Panc1 (cell line): ENCODE results near the gene GRK3. TPM values are rescaled to one million over a fixed set of nuclear protein-coding genes. Genes with fewer than 3 reads are reported as not detected.

Experiments
- ATAC-seq: fragments of 200-7000 bp; cut with Tn5 transposase; 2 replicates; pipeline ENCODE4 v1.9.1; 2020; ENCODE audit warnings: mild to moderate bottlenecking, moderate library complexity
- BruUV-seq: library from RNA; stranded (reverse); fragments of 400-500 nt; replicated peaks from 2 replicates; lab custom pipeline; 2021; lab: Mats Ljungman, UMichigan
- CTCF ChIA-PET: fragments of 300-600 bp; sonication (Branson Sonifier 250); formaldehyde crosslinking; loops from one replicate; lab custom pipeline; 2022; ENCODE audit warnings: antibody characterized with exemption; lab: Charles Lee
- POLR2A ChIA-PET: fragments of 300-600 bp; sonication (Branson Sonifier 250); formaldehyde crosslinking; loops from one replicate; lab custom pipeline; 2022; ENCODE audit warnings: antibody characterized with exemption; lab: Charles Lee
- DNase-seq: peaks from one replicate; pipeline ENCODE4 v3.0.0-alpha.2; 2010; ENCODE audit warnings: low read depth, low spot score
- H3K27ac ChIP-seq: 2 replicates; pipeline ENCODE4 v1.5.1; 2011; ENCODE audit warnings: mild to moderate bottlenecking, low read length, inconsistent platforms
- H3K27me3 ChIP-seq: fragments of 200-500 bp; sonication (Bioruptor generic); 2 replicates; pipeline ENCODE4 v1.6.0; 2014; ENCODE audit warnings: low read length, inconsistent platforms; ENCODE audit not compliant: control insufficient read depth, insufficient read depth
- H3K36me3 ChIP-seq: fragments of 200-500 bp; sonication (Bioruptor generic); 2 replicates; pipeline ENCODE4 v1.5.1; 2014; ENCODE audit warnings: inconsistent platforms, mild to moderate bottlenecking, low read length, moderate library complexity; ENCODE audit not compliant: control insufficient read depth, insufficient read depth
- H3K4me1 ChIP-seq: 2 replicates; pipeline ENCODE4 v1.5.1; 2011; ENCODE audit warnings: inconsistent platforms, mild to moderate bottlenecking, low read length, moderate library complexity; ENCODE audit not compliant: control insufficient read depth, insufficient read depth
- H3K4me3 ChIP-seq, 2 experiments: 2 replicates each; pipeline ENCODE4 v1.5.1; 2011 to 2012; ENCODE audit warnings: low read depth in 2 of 2, low read length in 2 of 2, mild to moderate bottlenecking in 2 of 2, inconsistent platforms in 1 of 2, moderate library complexity in 1 of 2
- H3K9me3 ChIP-seq: fragments of 200-500 bp; sonication (Bioruptor generic); 2 replicates; pipeline ENCODE4 v1.5.1; 2014; ENCODE audit warnings: low read depth, mild to moderate bottlenecking, inconsistent platforms, low read length, moderate library complexity; ENCODE audit not compliant: control insufficient read depth, insufficient read depth
- CTCF ChIP-seq: fragments of 450-650 bp; IDR thresholded peaks from 2 replicates; pipeline ENCODE4 v1.5.1; 2017; ENCODE audit warnings: mild to moderate bottlenecking
- POLR2AphosphoS5 ChIP-seq: IDR thresholded peaks from 2 replicates; pipeline ENCODE4 v1.6.1; 2012; ENCODE audit warnings: mild to moderate bottlenecking, low read depth, low read length, moderate library complexity
- REST ChIP-seq, 2 experiments: IDR thresholded peaks; 2 replicates each; pipeline ENCODE4 v1.6.1; 2011 to 2012; ENCODE audit warnings: low read depth in 2 of 2, control low read depth in 1 of 2, low read length in 1 of 2, mild to moderate bottlenecking in 1 of 2, moderate library complexity in 1 of 2; ENCODE audit not compliant: insufficient read depth in 1 of 2
- SIN3A ChIP-seq: IDR thresholded peaks from 2 replicates; pipeline ENCODE4 v1.6.1; 2012; ENCODE audit warnings: low read depth, mild to moderate bottlenecking, low read length, moderate library complexity, borderline replicate concordance; ENCODE audit not compliant: insufficient read depth
- TCF7L2 ChIP-seq: IDR thresholded peaks from 2 replicates; pipeline ENCODE4 v1.6.1; 2011; ENCODE audit warnings: mild to moderate bottlenecking, low read depth, low read length, inconsistent platforms
- in situ Hi-C: cut with HindIII; loops from 2 replicates; pipeline ENCODE4 v1.10.0; 2016; ENCODE audit warnings: low sequenced_read_pairs, low pct_unique_long_range_greater_than_20kb
- intact Hi-C: fragments of 100-400 bp; cut with micrococcal nuclease; formaldehyde crosslinking; loops from one replicate; pipeline ENCODE4 v1.10.0; 2022; ENCODE audit not compliant: unreplicated experiment
- total RNA-seq: library from RNA; stranded (reverse); gene quantifications from one replicate; pipeline ENCODE4 v1.2.1, GENCODE V29; 2021; ENCODE audit not compliant: unreplicated experiment

Gene GRK3
- total RNA-seq, 1 experiment from 2014 or later = 12.0 TPM

- ChIA-PET POLR2A (no interaction called here), CTCF (no interaction called here)
- H3K27ac ChIP-seq = no peak overlapping the region
- ATAC-seq = no peak
- H3K27me3 ChIP-seq = no peaks in the 10 kb centered on the region; the same call in 1 of the 2 replicates
- TF ChIP-seq REST (IDR thresholded peaks at IDR 0.05; ENCODE audit: insufficient read depth in 1 of 2, low read depth in 2 of 2, low read length in 1 of 2) (no peak), POLR2AphosphoS5 (no peak), TCF7L2 (no peak), SIN3A (no peak), CTCF (no peak)
- no peaks in the 10 kb centered on the region for H3K36me3 ChIP-seq
- H3K9me3 ChIP-seq = no peaks in the 10 kb centered on the region
- H3K4me3 ChIP-seq = no peak overlapping the region
- no TSS peak for BruUV-seq
- no peaks in the 10 kb centered on the region for H3K4me1 ChIP-seq
- in situ Hi-C loops (no loop called here), intact Hi-C loops (no loop called here)
- no peak for DNase-seq
Measured at GRCh38 chr22:25742918-25743708, 178.6 kb downstream of the GRK3 start.

- CTCF ChIA-PET = no interaction called here
- BruUV-seq = no TSS peak
Measured at GRCh38 chr22:25744694-25745093, 180.2 kb downstream of the GRK3 start.

More at GRCh38 chr22:25744694-25745093, 180.2 kb downstream of the GRK3 start:
- H3K27ac ChIP-seq = no peak overlapping the region
- no peak for DNase-seq
- H3K27me3 ChIP-seq = no peaks in the 10 kb centered on the region; the same call in 1 of the 2 replicates
- in situ Hi-C loops (no loop called here), intact Hi-C loops (no loop called here)
- no peak overlapping the region for H3K4me3 ChIP-seq
- H3K36me3 ChIP-seq = no peaks in the 10 kb centered on the region
- no peak for TF ChIP-seq REST (IDR thresholded peaks at IDR 0.05; ENCODE audit: insufficient read depth in 1 of 2, low read depth in 2 of 2, low read length in 1 of 2)
- TF ChIP-seq SIN3A = no peak
- no peak for TF ChIP-seq CTCF
- no peak for TF ChIP-seq TCF7L2
- TF ChIP-seq POLR2AphosphoS5 = no peak
- POLR2A ChIA-PET = no interaction called here
- ATAC-seq = no peak
- H3K9me3 ChIP-seq = no peaks in the 10 kb centered on the region
- no peaks in the 10 kb centered on the region for H3K4me1 ChIP-seq
